Glomerular visceral epithelial cell (primary cell): ENCODE measurements around the gene SET.
"Not testable (repeated sequence)": the region's sequence is repeated elsewhere in the genome, so short reads cannot be mapped to it uniquely, and the experiment has no call there.

Experiments used
- DNase-seq: peaks from one replicate; pipeline ENCODE4 v3.0.0-alpha.2; 2016; ENCODE audit errors: extremely low spot score

The SET gene

DNA sequence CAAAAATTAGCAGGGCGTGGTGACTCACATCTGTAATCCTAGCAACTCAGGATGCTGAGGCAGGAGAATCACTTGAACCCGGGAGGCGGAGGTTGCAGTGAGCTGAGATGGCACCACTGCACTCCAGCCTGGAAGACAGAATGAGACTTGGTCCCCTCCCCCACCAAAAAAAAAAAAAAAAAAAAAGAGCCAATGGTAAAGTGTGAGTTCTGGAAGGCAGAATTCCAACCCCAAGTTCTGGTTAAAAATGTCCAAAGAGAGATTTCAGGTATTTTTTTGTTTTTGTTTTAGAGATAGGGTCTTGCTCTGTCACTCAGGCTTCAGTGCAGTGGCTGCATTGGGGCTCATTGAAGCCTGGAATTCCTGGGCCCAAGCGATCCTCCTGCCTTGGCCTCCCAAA is 1.6 kb upstream of the SET start:
- DNase-seq, result no peak

DNA sequence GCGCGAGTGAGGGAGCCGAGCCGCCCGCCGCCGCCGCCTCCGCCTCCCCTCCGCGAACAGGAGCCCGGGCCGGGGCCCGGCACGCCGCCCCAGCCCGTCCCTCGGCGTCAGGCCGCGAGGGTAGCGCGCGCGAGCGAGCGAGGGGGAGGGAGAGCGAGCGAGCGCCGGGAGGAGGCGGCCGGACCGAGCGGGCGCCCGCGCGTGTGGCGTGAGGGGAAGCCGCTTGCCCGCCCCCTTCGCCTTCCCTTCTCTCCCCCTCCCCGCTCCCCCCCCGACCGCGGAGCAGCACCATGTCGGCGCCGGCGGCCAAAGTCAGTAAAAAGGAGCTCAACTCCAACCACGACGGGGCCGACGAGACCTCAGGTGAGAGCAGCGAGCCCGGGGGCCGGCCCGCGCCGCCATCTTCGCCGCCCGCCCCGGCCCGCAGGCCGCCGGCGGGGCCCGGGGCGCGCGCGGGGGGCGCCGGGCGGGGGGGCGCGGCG is 312 bp downstream of the SET start:
- DNase-seq, result no peak

DNA sequence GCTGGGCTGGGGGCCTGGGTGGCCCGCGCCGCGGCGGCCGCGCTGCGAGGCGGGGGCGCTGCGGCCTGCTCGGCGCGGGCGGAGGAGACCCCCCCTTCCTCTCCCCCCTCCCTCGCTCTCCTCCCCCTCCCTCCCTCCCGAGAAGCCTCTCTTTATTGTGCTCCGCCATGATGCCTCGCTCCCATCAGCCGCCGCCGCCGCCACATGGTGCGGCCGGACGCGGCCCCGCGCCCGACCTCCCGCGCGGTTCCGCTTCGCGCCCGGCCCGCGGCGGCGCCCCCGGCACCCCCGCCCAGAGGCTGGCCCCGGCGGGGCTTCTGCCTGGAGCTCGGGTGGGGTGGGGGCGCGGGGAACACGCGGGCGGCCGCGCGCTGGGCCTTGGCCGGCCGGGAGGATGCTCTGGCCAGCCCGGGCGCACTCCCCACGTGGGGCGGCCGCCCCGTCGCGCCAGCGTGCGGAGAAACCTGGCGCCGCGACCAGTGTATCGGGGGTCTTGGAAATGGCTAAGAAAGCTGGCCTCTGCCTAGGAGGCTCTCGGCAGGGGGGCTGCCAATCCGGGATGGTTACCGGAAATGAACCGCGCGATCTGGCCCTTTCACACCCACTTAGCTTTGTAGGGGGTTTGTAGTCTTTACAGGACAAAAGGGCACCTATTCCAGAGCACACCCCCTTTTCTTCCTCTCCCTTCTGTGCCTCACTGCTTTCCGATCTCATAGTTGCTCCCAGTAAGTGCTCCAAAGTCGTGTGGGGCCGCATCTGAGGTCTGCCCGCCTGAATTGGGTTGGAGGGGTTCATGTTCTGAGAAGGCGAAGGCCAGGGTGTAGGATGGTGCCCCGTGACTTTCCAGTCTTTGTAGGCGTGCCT is 1.0 kb downstream of the SET start:
- DNase-seq, result peak; percentile 51

DNA sequence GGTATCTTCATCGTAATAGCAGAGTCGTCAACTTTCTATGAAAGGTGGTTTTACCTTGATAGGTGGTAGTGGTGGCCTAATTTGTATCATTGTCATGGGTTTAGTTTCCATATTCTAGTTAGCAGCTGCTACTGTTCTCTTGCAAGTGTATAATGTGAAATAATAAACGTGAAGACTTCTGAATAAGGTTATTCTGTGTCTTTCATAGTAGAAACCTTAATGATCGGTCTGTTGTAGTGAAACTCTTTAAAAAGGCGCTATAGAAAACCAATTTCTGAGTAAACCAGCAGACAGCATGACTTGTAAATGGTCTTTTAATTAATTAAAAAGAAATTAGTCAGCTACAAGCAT is 1.6 kb downstream of the SET start:
- DNase-seq, result no peak

DNA sequence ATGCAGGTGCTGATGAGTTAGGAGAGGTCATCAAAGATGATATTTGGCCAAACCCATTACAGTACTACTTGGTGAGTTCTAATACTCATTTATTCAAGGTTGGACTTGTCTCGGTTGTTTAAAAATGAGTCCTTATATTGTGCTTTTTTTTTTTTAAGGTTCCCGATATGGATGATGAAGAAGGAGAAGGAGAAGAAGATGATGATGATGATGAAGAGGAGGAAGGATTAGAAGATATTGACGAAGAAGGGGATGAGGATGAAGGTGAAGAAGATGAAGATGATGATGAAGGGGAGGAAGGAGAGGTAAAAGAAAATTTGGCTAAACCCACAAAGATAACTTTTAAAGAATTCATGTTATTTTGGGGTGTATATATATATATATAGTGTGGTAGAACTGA is 4.7 kb downstream of the SET start:
- not testable (repeated sequence) for DNase-seq

DNA sequence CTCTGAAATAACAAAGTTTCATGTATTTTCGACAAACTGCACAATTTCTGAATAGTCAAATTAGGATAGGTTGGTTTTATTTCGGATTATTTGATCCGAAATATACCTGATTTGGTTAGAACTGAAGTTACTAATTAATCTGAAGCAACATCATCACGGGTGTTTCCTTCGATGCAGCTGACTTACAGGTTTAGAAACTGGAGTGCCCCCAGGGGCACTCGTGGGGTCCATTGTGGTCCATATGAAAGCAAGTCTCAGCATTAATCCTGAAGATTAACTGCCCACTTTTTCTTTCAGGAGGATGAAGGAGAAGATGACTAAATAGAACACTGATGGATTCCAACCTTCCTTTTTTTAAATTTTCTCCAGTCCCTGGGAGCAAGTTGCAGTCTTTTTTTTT is 5.3 kb downstream of the SET start:
- no peak for DNase-seq

DNA sequence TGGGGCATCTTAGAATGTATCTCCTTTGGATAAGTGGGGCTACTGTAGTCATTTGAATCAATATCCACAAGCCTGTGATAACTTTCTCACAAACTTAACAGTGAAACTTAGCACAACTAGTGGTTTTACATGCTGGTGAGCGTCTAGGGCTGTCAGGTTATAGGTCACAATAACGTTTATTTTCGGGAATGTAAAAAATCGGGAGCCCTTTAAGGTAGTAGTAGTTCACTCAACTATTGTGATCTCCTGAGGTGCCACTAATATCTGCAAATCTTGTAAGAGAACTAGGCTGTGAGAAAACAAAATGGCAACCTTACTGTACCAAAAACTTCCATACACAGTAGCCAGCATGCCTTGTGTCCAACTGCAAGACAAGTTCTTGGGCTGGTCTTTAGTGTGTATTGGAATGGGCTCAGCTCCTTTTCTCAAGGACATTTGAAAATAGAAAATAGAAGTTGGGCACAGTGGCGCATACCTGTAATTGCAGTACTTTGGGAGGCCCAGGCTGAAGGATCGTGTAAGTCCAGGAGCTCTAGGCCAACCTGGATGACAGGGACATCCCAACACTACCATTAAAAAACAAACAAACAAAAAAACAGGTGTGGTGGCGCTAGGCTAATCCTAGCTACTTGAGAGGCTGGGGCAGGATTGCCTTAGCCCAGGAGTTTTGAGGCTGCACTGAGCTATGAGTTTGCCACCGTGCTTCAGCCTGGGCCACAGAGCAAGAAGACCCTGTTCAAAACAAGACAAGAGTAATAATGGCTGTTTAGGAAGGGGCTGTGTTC is 8.1 kb downstream of the SET start:
- no peak for DNase-seq

DNA sequence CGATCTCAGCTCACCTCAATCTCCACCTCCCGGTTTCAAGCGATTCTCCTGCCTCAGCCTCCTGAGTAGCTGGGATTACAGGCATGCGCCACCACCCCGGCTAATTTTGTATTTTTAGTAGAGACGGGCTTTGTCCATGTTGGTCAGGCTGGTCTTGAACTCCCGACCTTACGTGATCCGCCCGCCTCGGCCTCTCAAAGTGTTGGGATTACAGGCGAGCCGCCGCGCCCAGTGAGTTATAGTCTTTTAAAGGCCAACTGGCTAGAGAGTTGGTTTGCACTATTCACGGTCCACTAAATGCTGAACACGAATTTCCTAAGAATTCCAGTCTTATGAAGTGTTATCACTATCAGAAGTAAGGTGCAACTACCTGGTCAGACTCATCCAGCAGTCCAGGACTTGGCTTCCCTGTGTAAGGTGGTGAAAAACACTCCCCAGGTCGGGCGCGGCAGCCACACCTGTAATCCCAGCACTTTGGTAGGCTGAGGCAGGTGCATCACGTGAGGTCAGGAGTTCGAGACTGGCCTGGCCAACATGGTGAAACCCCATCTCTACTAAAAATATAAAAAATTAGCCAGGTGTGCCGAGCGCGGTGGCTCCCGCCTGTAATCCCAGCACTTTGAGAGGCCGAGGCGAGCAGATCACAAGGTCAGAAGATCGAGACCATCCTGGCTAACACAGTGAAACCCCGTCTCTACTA is 10.2 kb downstream of the SET start:
- not testable (repeated sequence) for DNase-seq

DNA sequence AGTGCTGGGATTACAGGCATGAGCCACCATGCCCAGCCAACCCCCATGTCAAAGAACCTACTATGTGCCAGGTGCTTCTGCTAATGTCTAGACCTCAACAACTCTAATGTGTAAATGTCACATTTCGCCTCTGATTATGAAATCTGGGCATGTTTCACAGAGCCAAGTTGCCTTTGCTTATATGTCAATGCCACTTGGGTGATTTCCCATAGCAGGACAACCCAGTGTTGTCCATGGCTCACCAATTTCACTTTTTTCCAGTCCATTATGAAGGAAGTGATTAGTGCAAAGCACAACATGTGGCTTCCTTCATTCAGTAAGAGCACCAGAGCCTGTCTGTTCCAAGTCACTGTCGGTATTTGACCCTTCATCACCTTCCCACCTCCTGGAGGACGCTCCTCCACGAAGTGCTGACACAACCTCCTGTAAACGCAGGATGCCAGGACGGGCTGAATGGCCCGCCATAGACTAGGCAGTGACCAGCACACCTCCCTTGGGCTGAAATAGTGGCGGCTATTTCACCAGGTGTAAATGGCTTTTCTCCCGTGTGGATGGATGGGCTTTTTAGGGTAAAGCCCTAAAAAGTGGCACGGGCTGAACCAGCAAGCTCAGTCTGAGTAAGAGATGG is 12.3 kb downstream of the SET start:
- DNase-seq, result no peak

DNA sequence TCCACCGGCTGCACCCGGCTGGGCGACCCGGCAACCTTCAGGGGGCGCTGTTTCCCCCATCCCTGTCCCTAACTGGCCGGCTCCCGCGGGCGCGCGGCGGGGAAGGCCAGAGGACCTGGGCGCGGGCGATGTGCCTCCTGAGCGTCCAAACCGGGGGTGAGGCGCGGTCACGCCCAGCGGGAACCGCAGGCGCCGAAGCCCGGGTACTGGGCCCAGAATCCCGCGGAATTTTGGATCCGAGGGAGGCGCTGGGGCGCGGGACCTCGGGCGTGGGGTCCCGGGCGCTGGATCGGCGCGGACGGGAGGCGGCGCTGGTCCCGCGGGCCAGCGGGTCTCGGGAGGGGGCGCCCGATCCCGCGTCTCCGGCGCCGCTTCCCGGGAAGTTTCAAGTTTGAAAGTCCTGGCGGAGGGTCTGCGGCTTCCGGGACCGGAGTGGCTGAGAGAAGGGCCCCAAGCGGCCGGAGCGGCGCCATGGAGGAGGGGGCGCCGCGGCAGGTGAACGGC is 13.5 kb downstream of the SET start, which contains the start of gene PKN3:
Gene PKN3, plus strand, starts transcription at position 59 of the 504 bp plus-strand sequence. Its CDS starts 413 bp downstream, at position 472.
- DNase-seq, result peak; percentile 89

DNA sequence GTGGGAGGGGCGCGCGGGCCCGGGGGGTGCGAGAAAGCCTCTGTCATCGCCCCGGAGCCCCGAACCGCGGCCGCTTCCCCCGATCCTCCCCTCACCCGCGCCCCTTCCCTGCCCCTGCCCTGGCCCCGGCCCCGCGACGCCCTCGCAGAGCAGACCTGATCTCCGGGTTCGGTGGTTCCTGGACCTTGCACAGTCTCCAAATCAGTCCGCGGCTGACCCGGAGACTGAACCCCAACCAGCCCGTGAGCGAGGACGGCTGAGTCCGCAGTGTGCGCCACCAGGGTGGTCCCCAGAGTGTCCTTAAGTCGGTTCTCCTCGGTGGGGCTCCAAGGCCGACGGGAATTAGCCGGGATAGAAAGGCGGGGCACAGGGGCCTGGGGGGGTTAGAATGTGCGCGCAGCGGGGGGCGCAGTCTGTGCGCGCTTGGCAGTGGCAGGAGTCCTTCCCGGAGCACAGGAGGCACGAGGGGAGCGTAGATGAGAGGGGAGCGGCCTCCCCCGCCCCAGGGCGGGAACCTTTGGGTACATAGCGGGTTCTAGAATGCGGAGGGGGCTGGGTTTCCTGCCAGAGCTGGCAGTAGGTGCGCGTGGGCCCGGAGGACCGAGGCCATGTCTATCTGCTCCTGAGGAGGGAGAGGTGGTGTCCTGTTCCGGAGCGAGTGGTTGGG is 14.1 kb downstream of the SET start:
- peak; percentile 59 for DNase-seq

DNA sequence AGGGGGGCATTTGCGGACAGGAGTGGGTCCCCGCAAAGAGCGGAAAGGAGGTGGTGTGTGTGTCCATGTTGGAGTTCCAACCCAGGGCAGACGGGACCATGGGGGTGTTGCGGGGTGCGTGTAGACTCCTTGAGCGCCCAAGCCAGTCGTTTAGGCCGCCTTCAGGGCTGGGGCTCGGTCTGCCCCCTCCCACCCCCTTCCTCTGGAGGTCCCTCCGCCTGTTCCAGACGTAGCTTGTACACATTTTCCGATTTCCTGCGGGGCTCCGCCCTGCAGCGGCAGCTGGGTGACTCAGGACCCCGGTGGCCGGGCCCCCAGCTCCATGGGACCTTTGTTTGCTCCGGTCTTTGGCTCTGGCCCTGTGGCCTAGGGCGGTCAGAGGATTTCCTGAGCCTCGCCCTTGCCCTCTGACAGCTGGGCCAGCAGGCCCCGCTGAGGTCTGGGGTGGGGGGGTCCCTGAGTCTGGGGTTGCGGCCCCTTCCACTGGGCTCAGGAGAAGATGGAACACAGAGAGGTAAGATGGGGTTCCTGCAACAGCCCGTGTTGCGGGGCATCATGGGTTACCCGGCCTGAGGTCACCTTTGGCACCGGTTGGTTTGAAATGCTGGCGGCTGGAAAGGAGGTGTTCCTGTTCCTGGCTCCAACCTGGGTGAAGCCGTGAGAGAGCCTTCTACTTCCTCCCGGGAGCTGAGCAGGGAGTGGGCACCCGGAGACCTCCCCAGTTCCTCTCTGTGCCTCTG is 14.8 kb downstream of the SET start:
- DNase-seq, result no peak

DNA sequence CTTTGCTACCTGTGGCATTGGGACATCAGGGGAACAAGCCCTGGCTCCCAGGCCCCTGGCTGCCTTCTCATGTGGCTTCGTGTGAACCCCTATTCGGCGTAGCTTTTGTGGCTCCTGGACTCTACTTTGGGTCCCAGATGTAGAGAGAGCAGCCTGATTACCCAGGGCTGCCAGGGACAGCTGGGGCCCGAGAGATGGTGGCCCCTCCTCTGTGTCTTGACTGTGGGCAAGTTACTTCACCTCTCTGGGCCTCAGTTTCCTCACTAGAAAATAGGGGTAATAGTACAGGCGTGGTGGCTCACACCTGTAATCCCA is 15.3 kb downstream of the SET start:
- no peak for DNase-seq

DNA sequence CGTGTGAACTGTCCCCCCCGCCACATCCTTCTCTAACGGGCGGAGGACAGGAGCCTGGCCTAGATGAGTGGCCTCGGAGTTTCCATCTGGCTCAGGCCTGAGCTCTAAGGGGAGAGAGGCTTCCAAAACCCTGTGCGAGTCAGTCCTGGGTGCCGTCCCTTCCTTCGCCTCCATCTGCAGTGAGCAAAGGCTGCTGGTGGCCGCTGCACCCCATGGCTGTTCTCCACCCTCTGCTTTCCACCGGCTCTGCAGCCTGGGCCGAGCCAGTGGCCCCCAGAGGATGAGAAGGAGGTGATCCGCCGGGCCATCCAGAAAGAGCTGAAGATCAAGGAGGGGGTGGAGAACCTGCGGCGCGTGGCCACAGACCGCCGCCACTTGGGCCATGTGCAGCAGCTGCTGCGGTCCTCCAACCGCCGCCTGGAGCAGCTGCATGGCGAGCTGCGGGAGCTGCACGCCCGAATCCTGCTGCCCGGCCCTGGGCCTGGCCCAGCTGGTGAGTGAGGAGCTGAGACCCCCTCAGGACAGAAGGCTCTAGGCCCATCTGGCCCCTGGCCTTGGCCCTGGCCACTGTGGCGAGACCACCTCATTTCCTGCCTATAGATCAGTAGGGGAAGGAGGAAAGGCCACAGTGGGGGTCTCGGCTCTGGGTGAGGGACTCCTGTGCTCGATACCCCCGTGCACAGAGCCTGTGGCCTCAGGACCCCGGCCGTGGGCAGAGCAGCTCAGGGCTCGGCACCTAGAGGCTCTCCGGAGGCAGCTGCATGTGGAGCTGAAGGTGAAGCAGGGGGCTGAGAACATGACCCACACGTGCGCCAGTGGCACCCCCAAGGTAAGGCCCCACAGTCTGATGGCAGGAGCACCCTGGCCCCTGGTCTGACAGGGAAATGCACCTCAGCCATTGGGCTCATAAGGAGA is 16.3 kb downstream of the SET start:
- no peak for DNase-seq

DNA sequence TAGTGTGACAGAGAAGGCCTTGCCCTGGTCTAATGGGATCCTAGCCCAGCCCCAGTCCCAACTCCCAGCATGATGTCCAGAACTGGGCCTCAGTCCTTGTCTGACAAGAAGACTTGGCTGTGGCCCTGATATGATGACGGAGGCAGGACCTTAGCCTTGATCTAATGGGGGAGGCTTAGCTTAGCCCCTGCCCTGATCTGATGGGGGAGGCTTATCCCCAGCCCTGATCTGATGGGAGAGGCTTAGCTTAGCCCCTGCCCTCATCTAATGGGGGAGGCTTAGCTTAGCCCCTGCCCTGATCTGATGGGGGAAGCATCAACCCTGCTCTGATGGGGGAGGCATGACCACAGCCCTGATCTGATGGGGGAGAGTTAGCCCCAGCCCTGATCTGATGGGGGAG is 17.0 kb downstream of the SET start:
- DNase-seq, result no peak

DNA sequence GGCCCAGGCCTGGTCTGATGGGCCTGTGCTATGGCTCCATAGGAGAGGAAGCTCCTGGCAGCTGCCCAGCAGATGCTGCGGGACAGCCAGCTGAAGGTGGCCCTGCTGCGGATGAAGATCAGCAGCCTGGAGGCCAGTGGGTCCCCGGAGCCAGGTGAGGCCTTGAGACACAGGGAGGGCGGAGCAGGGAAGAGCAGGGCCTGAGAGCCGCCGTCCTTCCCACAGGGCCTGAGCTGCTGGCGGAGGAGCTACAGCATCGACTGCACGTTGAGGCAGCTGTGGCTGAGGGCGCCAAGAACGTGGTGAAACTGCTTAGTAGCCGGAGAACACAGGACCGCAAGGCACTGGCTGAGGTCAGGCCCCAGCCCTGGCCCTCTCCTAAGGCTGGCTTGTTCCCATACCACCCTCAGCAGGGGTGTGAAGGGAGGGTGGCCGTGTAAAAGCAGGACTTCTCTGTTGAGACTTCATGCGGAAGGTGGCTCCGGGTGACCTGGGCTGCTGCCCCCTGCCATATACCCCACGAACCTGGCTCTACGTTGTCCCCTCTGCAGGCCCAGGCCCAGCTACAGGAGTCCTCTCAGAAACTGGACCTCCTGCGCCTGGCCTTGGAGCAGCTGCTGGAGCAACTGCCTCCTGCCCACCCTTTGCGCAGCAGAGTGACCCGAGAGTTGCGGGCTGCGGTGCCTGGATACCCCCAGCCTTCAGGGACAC is 17.8 kb downstream of the SET start:
- no peak for DNase-seq

DNA sequence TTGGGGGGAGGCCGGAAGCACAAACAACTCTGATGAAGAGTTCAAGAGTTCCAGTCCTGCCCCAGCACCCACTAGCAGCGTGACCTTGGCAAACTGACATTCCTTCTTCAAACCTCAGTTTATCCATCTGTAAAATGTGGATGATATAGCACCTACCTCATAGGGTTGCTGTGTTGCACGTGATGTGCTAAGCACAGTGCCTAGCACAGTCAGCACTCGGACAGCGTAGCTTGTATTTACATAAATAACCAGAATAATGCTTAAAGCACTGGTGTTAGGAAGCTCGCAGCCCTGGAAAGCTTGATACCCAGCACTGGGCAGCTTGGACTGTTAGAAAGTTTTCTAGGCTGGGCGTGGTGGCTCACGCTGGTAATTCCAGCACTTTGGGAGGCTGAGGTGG is 18.4 kb downstream of the SET start:
- DNase-seq, result no peak

DNA sequence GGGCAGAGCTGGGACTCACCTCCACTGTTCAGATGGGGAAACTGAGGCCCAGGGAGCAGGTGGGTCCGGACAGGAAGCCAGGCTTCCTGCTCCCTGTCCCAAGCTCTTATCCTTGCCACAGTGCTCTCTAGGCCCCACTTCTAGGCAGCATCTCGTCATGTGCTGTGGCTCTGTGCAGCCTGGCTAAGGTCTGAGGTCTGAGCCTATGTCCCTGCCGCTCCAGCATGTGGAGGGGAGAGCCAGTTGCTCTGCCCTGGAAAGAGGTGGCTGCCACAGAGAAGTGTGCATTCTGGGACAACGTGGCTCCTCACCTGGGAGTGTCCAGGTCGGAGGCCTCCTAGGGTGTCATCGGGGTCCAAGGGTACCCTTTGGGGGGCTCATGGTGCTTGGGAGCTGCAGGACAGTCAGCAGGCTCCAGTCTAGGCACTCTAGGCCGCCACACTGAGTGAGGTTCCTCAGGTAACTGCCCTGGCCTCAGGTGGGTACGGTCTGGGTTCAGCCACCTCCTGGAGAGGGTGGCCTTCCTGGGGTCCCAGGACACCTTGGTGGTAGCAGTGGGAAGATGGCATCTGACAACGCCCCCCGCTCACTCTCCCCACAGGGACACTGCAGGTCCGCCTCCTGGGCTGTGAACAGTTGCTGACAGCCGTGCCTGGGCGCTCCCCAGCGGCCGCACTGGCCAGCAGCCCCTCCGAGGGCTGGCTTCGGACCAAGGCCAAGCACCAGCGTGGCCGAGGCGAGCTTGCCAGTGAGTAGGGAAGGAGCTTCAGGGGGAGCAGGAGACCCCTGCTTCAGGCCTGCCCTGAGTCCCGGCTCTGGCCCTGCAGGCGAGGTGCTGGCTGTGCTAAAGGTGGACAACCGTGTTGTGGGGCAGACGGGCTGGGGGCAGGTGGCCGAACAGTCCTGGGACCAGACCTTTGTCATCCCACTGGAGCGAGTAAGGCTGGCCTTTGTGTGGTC is 23.7 kb downstream of the SET start:
- no peak for DNase-seq
